CD14-positive monocyte (primary cell): Measurements from ENCODE around the gene CACNA1E. TPM values are rescaled to one million over a fixed set of nuclear protein-coding genes. Genes with fewer than 3 reads are reported as not detected.

Source experiments
- DNase-seq, 3 donors: peaks; one replicate each; pipeline ENCODE4 v3.0.0-alpha.2; 2011 to 2022
- H2AFZ ChIP-seq: 2 replicates; pipeline ENCODE4 v1.6.0; 2012; ENCODE audit warnings: mild to moderate bottlenecking, low read depth, low read length, inconsistent platforms; ENCODE audit not compliant: insufficient read depth, poor library complexity, severe bottlenecking
- H3K27ac ChIP-seq, 2 donors: 1 replicate in 1 of 2; 2 replicates in 1 of 2; pipeline ENCODE4 v1.5.1; 2012 to 2013; ENCODE audit warnings: low read length in 2 of 2, control low read depth in 1 of 2, inconsistent platforms in 1 of 2, low read depth in 1 of 2, mild to moderate bottlenecking in 1 of 2
- H3K27me3 ChIP-seq, 2 donors: one replicate each; pipeline versions ENCODE4 v1.6.0 to v1.6.1; 2011 to 2013; ENCODE audit warnings: low read length in 2 of 2; ENCODE audit not compliant: control insufficient read depth in 2 of 2, insufficient read depth in 2 of 2
- H3K36me3 ChIP-seq, 2 donors: replicated peaks in 1 of 2; 1 replicate in 1 of 2; 2 replicates in 1 of 2; pipeline versions ENCODE4 v1.5.1 to v1.6.1; 2012 to 2013; ENCODE audit warnings: low read length in 2 of 2, control low read depth in 1 of 2, inconsistent platforms in 1 of 2, mild to moderate bottlenecking in 1 of 2; ENCODE audit not compliant: insufficient read depth in 2 of 2, control insufficient read depth in 1 of 2
- H3K4me1 ChIP-seq, 2 donors: 1 replicate in 1 of 2; 2 replicates in 1 of 2; pipeline versions ENCODE4 v1.5.1 to v1.6.1; 2012 to 2013; ENCODE audit warnings: low read length in 2 of 2, control low read depth in 1 of 2, inconsistent platforms in 1 of 2, mild to moderate bottlenecking in 1 of 2, moderate library complexity in 1 of 2; ENCODE audit not compliant: insufficient read depth in 2 of 2, control insufficient read depth in 1 of 2
- H3K4me2 ChIP-seq: replicated peaks from 2 replicates; pipeline ENCODE3; 2012; ENCODE audit warnings: low read length, moderate library complexity, mild to moderate bottlenecking; ENCODE audit not compliant: poor library complexity, severe bottlenecking; ENCODE audit errors: extremely low read depth
- H3K4me3 ChIP-seq, 3 experiments: fragments of 200-600 bp in 1 of 3; sonication (generic) in 1 of 3; replicated peaks in 1 of 3; 1 replicate in 2 of 3; 2 replicates in 1 of 3; pipeline ENCODE4 v1.5.1; 2011 to 2013; ENCODE audit warnings: low read length in 3 of 3, mild to moderate bottlenecking in 3 of 3, control low read depth in 2 of 3, low read depth in 2 of 3, inconsistent platforms in 1 of 3, moderate library complexity in 1 of 3
- H3K79me2 ChIP-seq: 2 replicates; pipeline ENCODE4 v1.6.0; 2012; ENCODE audit warnings: mild to moderate bottlenecking, control low read depth, inconsistent platforms, low read length, moderate library complexity; ENCODE audit not compliant: insufficient read depth
- H3K9ac ChIP-seq: 2 replicates; pipeline ENCODE4 v1.6.0; 2017; ENCODE audit warnings: low read length, mild to moderate bottlenecking; ENCODE audit not compliant: insufficient read depth, poor library complexity, severe bottlenecking
- H3K9me3 ChIP-seq, 2 donors: replicated peaks in 1 of 2; 1 replicate in 1 of 2; 2 replicates in 1 of 2; pipeline versions ENCODE4 v1.5.1 to v1.6.1; 2012 to 2013; ENCODE audit warnings: low read length in 2 of 2, control low read depth in 1 of 2; ENCODE audit not compliant: control insufficient read depth in 1 of 2, insufficient read depth in 1 of 2
- H4K20me1 ChIP-seq: 2 replicates; pipeline ENCODE4 v1.6.0; 2012; ENCODE audit warnings: mild to moderate bottlenecking, low read length, control low read depth, moderate library complexity; ENCODE audit not compliant: insufficient read depth
- H3K27ac Mint-ChIP-seq, 7 donors: one replicate each; pipeline ENCODE4 v1.8.0; 2020; ENCODE audit warnings: mild to moderate bottlenecking in 7 of 7, mixed read lengths in 7 of 7, moderate library complexity in 6 of 7, inconsistent platforms in 2 of 7
- H3K27me3 Mint-ChIP-seq, 3 donors: one replicate each; pipeline ENCODE4 v1.8.0; 2021 to 2022; ENCODE audit warnings: low read depth in 3 of 3, mild to moderate bottlenecking in 3 of 3, mixed read lengths in 3 of 3, moderate library complexity in 3 of 3, inconsistent platforms in 1 of 3
- H3K36me3 Mint-ChIP-seq, 2 donors: one replicate each; pipeline ENCODE4 v1.8.0; 2020; ENCODE audit warnings: mixed read lengths in 2 of 2, inconsistent platforms in 1 of 2, mild to moderate bottlenecking in 1 of 2
- H3K4me1 Mint-ChIP-seq: one replicate; pipeline ENCODE4 v1.8.0; 2020; ENCODE audit warnings: mild to moderate bottlenecking, mixed read lengths
- H3K4me3 Mint-ChIP-seq, 2 donors: one replicate each; pipeline ENCODE4 v1.8.0; 2020; ENCODE audit warnings: mild to moderate bottlenecking in 2 of 2, mixed read lengths in 2 of 2, moderate library complexity in 1 of 2
- H3K9me3 Mint-ChIP-seq, 7 donors: one replicate each; pipeline ENCODE4 v1.8.0; 2020 to 2022; ENCODE audit warnings: mixed read lengths in 7 of 7, mild to moderate bottlenecking in 6 of 7, moderate library complexity in 6 of 7, inconsistent platforms in 2 of 7
- CTCF ChIP-seq: fragments of 200-600 bp; IDR thresholded peaks from one replicate; pipeline ENCODE4 v1.8.0; 2022; ENCODE audit warnings: antibody characterized with exemption, mild to moderate bottlenecking
- WGBS: methylation state at CpG from one replicate; pipeline ENCODE4 v1.1.5; 2013; ENCODE audit warnings: missing lambda C conversion rate; ENCODE audit not compliant: insufficient coverage; 5-methylcytosine and 5-hydroxymethylcytosine counted together
- intact Hi-C, 2 donors: fragments of 100-400 bp; cut with micrococcal nuclease; formaldehyde crosslinking; loops; one replicate each; pipeline versions ENCODE4 v1.15.0 to v1.15.1; 2023
- polyA plus RNA-seq, 3 donors: library from polyadenylated mRNA; depleted of rRNA in 1 of 3; unstranded in 2 of 3; stranded (reverse) in 1 of 3; fragments of 300-500 nt in 2 of 3; fragments of >200 nt in 1 of 3; fragmentation: Illumina TruSeq in 2 of 3; gene quantifications; 1 replicate in 2 of 3; 2 replicates in 1 of 3; pipeline ENCODE4 v1.2.3, GENCODE V29; 2012 to 2021

Gene CACNA1E
- polyA plus RNA-seq, 3 donors: 0.04 TPM; not detected in 2

GRCh38 chr1:181479137-181479745 is 4.1 kb upstream of the CACNA1E start:
- no peaks in the 10 kb centered on the region for H4K20me1 ChIP-seq
- H3K79me2 ChIP-seq: no peaks in the 10 kb centered on the region
- Mint-ChIP-seq H3K36me3 (peaks cover 0 to 3% of the 10 kb centered on the region in 2 donors), H3K27ac (no peak overlapping the region), H3K27me3 (peaks cover 43 to 58% (median 45%) of the 10 kb centered on the region in 3 donors), H3K9me3 (peaks cover 0 to 16% (median 6%) of the 10 kb centered on the region in 7 donors), H3K4me3 (no peak overlapping the region), H3K4me1 (peaks cover 12% of the 10 kb centered on the region)
- H3K9me3 ChIP-seq: peaks cover 0 to 20% of the 10 kb centered on the region in 2 donors
- peaks cover 8 to 14% of the 10 kb centered on the region in 2 donors for H3K4me1 ChIP-seq
- no peak overlapping the region for H3K4me3 ChIP-seq
- 33% methylated on average over 3 of the region's 3 CpGs for WGBS
- H2AFZ ChIP-seq: no peak overlapping the region
- H3K36me3 ChIP-seq: no peaks in the 10 kb centered on the region
- DNase-seq: peak; percentile 21 to 53 (median 51)
- H3K27me3 ChIP-seq: peaks cover 41 to 46% of the 10 kb centered on the region in 2 donors
- H3K4me2 ChIP-seq: no peak overlapping the region
- TF ChIP-seq CTCF: peak; percentile 75
- H3K9ac ChIP-seq: no peak overlapping the region
- H3K27ac ChIP-seq: no peak overlapping the region
- intact Hi-C loops: loop anchor here (5.0 to 10.0 kb wide), 2 partner anchors 196 to 578 kb away; no protein-coding TSS in a partner anchor

- peak overlapping the region; percentile 67 for H3K4me2 ChIP-seq
- H3K4me3 ChIP-seq: peak overlapping the region in 1 of 3 experiments; percentile 57
- no peaks in the 10 kb centered on the region for H4K20me1 ChIP-seq
- H2AFZ ChIP-seq: peak overlapping the region; percentile 53
- H3K27me3 Mint-ChIP-seq: peaks cover 71 to 80% (median 71%) of the 10 kb centered on the region in 3 donors
- H3K9me3 Mint-ChIP-seq: peaks cover 0 to 22% (median 16%) of the 10 kb centered on the region in 7 donors
- peaks cover 67 to 74% of the 10 kb centered on the region in 2 donors for H3K27me3 ChIP-seq
- peak overlapping the region in 1 of 2 donors; percentile 79 for H3K4me3 Mint-ChIP-seq
- H3K9ac ChIP-seq: no peak overlapping the region
- H3K4me1 ChIP-seq: peaks cover 8 to 14% of the 10 kb centered on the region in 2 donors
- no peak for DNase-seq
- no peak overlapping the region for H3K27ac ChIP-seq
- WGBS: 18% methylated on average over 32 of the region's 36 CpGs
- peaks cover 19% of the 10 kb centered on the region for H3K4me1 Mint-ChIP-seq
- no peaks in the 10 kb centered on the region for H3K36me3 ChIP-seq
- H3K79me2 ChIP-seq: no peaks in the 10 kb centered on the region
- no peak overlapping the region for H3K27ac Mint-ChIP-seq
- no peak for TF ChIP-seq CTCF
- intact Hi-C loops: no loop called here
- peaks cover 0 to 6% of the 10 kb centered on the region in 2 donors for H3K36me3 Mint-ChIP-seq
- peaks cover 0 to 41% of the 10 kb centered on the region in 2 donors for H3K9me3 ChIP-seq
Observed at GRCh38 chr1:181482001-181482430, 1.3 kb upstream of the CACNA1E start.
